Neuronal stem cell (in vitro differentiated cells): ENCODE results near the gene GPRIN3.

ENCODE experiments used
- DNase-seq: peaks from one replicate; pipeline ENCODE4 v3.0.0-alpha.2; 2013; ENCODE audit warnings: low spot score
- H2AFZ ChIP-seq: one replicate; pipeline ENCODE4 v1.6.1; 2013; ENCODE audit warnings: mild to moderate bottlenecking, low read length, inconsistent platforms
- H2AK5ac ChIP-seq: 2 replicates; pipeline ENCODE4 v1.6.1; 2013; ENCODE audit warnings: low read depth, mild to moderate bottlenecking, inconsistent platforms, low read length, moderate library complexity, mixed read lengths
- H2BK120ac ChIP-seq: 2 replicates; pipeline ENCODE4 v1.6.1; 2013; ENCODE audit warnings: low read depth, mild to moderate bottlenecking, inconsistent platforms, low read length, moderate library complexity, mixed read lengths
- H2BK12ac ChIP-seq: one replicate; pipeline ENCODE4 v1.6.1; 2013; ENCODE audit warnings: low read length, inconsistent platforms
- H2BK15ac ChIP-seq: 2 replicates; pipeline ENCODE4 v1.6.1; 2013; ENCODE audit warnings: mild to moderate bottlenecking, low read length, inconsistent platforms, mixed read lengths
- H2BK5ac ChIP-seq: one replicate; pipeline ENCODE4 v1.6.1; 2013; ENCODE audit warnings: inconsistent platforms, mild to moderate bottlenecking, low read length, moderate library complexity
- H3K14ac ChIP-seq: one replicate; pipeline ENCODE4 v1.6.1; 2013; ENCODE audit warnings: low read length, inconsistent platforms
- H3K18ac ChIP-seq: 2 replicates; pipeline ENCODE4 v1.6.1; 2013; ENCODE audit warnings: low read length, inconsistent platforms
- H3K23ac ChIP-seq: 2 replicates; pipeline ENCODE4 v1.6.1; 2013; ENCODE audit warnings: low read depth, mild to moderate bottlenecking, mixed read lengths, low read length, inconsistent platforms; ENCODE audit not compliant: poor library complexity
- H3K27ac ChIP-seq: replicated peaks from 3 replicates; pipeline ENCODE4 v1.5.1; 2013; ENCODE audit warnings: low read length, inconsistent platforms
- H3K27me3 ChIP-seq, 3 experiments: 2 replicates each; pipeline ENCODE4 v1.6.1; 2013; ENCODE audit warnings: low read length in 3 of 3, mild to moderate bottlenecking in 2 of 3, inconsistent platforms in 1 of 3, low read depth in 1 of 3, mixed read lengths in 1 of 3, moderate library complexity in 1 of 3; ENCODE audit not compliant: control insufficient read depth in 3 of 3, insufficient read depth in 3 of 3
- H3K36me3 ChIP-seq, 2 donors: replicated peaks in 1 of 2; 2 replicates each; pipeline ENCODE4 v1.6.1; 2013; ENCODE audit warnings: low read length in 2 of 2; ENCODE audit not compliant: control insufficient read depth in 2 of 2, insufficient read depth in 2 of 2
- H3K4ac ChIP-seq: 2 replicates; pipeline ENCODE4 v1.6.1; 2013; ENCODE audit warnings: inconsistent platforms, mild to moderate bottlenecking, low read length, moderate library complexity
- H3K4me1 ChIP-seq, 2 donors: 1 replicate in 1 of 2; 2 replicates in 1 of 2; pipeline ENCODE4 v1.6.1; 2013; ENCODE audit warnings: low read length in 2 of 2, low read depth in 1 of 2; ENCODE audit not compliant: control insufficient read depth in 2 of 2, insufficient read depth in 1 of 2
- H3K4me2 ChIP-seq: one replicate; pipeline ENCODE4 v1.6.1; 2013; ENCODE audit warnings: mild to moderate bottlenecking, low read length, inconsistent platforms; ENCODE audit not compliant: insufficient read depth, poor library complexity, severe bottlenecking
- H3K4me3 ChIP-seq, 2 donors: 2 replicates each; pipeline ENCODE4 v1.5.1; 2013; ENCODE audit warnings: low read length in 2 of 2, mild to moderate bottlenecking in 2 of 2, inconsistent platforms in 1 of 2, moderate library complexity in 1 of 2
- H3K79me1 ChIP-seq: one replicate; pipeline ENCODE4 v1.6.1; 2013; ENCODE audit warnings: low read depth, mild to moderate bottlenecking, inconsistent platforms, low read length, moderate library complexity
- H3K9ac ChIP-seq: one replicate; pipeline ENCODE4 v1.6.1; 2013; ENCODE audit warnings: mild to moderate bottlenecking, low read depth, low read length, inconsistent platforms; ENCODE audit not compliant: poor library complexity
- H3K9me3 ChIP-seq, 2 donors: replicated peaks in 1 of 2; 2 replicates each; pipeline versions ENCODE3 to v1.6.1; 2013; ENCODE audit warnings: low read length in 2 of 2, mild to moderate bottlenecking in 2 of 2, inconsistent platforms in 1 of 2, low read depth in 1 of 2, mixed read lengths in 1 of 2, moderate library complexity in 1 of 2; ENCODE audit not compliant: control insufficient read depth in 2 of 2, insufficient read depth in 1 of 2
- H4K8ac ChIP-seq: one replicate; pipeline ENCODE4 v1.6.1; 2013; ENCODE audit warnings: low read depth, mild to moderate bottlenecking, inconsistent platforms, low read length, moderate library complexity
- H4K91ac ChIP-seq: one replicate; pipeline ENCODE4 v1.6.1; 2013; ENCODE audit warnings: low read length, low read depth, mild to moderate bottlenecking, inconsistent platforms; ENCODE audit not compliant: poor library complexity
- WGBS, 2 donors: extraction: QIAGEN DNeasy Blood & Tissue Kit; methylation state at CpG; one replicate each; pipeline ENCODE4 v1.1.7; 2013; ENCODE audit warnings: missing lambda C conversion rate in 2 of 2, mixed read lengths in 1 of 2; ENCODE audit not compliant: insufficient read length in 2 of 2, insufficient replicate concordance in 1 of 2; ENCODE audit errors: extremely low coverage in 2 of 2; 5-methylcytosine and 5-hydroxymethylcytosine counted together

Gene GPRIN3

DNA sequence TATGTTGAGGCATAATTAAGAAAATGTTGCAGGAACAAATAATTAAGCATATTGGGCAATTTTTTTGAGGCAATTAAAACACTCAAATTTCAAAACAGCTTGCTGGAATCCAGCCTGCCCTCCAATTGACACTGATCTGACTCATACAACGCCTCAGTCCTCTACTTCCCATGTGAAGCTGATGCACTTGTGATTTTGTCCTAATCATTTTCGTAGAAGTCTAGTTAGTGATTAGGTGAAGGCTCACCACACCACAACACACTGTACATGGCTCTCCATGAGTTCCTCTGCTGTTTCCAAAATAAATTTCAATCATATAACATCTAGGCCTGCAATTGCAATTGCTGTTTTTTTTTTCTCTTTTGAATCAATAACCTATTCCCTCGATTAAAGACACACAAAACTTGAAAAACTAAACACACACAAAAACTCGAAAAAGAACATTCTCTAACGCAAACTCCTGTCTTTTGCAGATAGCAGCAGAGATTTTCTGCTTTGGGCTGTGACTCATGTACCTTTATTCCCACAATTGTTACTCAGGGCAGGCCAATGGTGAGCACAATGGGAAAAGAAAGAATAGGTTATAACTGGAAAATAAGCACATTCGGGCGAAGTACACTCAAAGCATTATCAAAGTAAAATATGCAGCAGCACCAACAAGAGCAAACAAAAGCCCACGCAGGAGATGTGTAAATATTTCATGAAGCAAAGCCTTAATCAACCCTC, 1.7 kb downstream of the GPRIN3 start:
- no peak overlapping the region for H2BK12ac ChIP-seq
- H3K9me3 ChIP-seq = no peaks in the 10 kb centered on the region
- H2AK5ac ChIP-seq = no peak overlapping the region
- H3K36me3 ChIP-seq = no peaks in the 10 kb centered on the region
- no peak overlapping the region for H2AFZ ChIP-seq
- 100% methylated on average over 2 of the region's 8 CpGs; no CpG with 5 or more reads in 1 of the 2 donors for WGBS, 2 donors
- no peak overlapping the region for H3K23ac ChIP-seq
- H3K9ac ChIP-seq = no peak overlapping the region
- H3K4me1 ChIP-seq = peaks cover 2% of the 10 kb centered on the region in 2 donors
- no peak overlapping the region for H4K91ac ChIP-seq
- H4K8ac ChIP-seq = no peak overlapping the region
- H2BK15ac ChIP-seq = no peak overlapping the region
- H3K14ac ChIP-seq = no peak overlapping the region
- DNase-seq = no peak
- H2BK5ac ChIP-seq = no peak overlapping the region
- H3K4me2 ChIP-seq = no peak overlapping the region
- H3K18ac ChIP-seq = no peak overlapping the region
- no peak overlapping the region for H3K27ac ChIP-seq
- no peaks in the 10 kb centered on the region for H3K79me1 ChIP-seq
- no peak overlapping the region for H3K4ac ChIP-seq
- H2BK120ac ChIP-seq = no peak overlapping the region
- no peak overlapping the region for H3K4me3 ChIP-seq
- peaks cover 0 to 38% (median 16%) of the 10 kb centered on the region in 3 experiments for H3K27me3 ChIP-seq

DNA sequence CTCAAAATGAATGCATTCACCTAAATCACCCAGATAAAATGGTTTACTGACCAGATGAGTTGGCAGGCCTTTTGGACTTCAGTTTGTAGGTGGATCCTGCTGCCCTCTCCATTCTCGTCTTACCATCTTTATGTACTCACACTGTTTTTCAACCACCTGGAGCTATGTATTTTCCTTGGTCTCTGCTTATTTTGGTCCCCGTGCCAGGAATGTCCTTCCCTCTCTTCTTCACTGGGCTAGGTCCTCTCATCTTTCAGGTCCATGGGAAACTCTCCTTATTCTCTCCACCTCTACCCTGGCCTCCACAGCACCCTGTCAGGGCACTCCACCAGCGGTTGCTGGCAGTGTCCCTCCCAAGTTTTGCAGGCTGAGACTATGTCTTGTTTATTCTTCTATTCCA, 2.6 kb downstream of the GPRIN3 start:
- no peak overlapping the region for H3K4me2 ChIP-seq
- H3K9me3 ChIP-seq = no peaks in the 10 kb centered on the region
- H3K36me3 ChIP-seq = no peaks in the 10 kb centered on the region
- peak overlapping the region in 1 of 2 donors; percentile 60 for H3K4me3 ChIP-seq
- H3K23ac ChIP-seq = no peak overlapping the region
- WGBS, 2 donors = no CpG with 5 or more reads among the region's 3 CpGs
- H2AFZ ChIP-seq = no peak overlapping the region
- no peak overlapping the region for H2BK15ac ChIP-seq
- H3K27me3 ChIP-seq = peaks cover 0 to 38% (median 16%) of the 10 kb centered on the region in 3 experiments
- no peak overlapping the region for H3K18ac ChIP-seq
- H4K91ac ChIP-seq = no peak overlapping the region
- H3K27ac ChIP-seq = no peak overlapping the region
- H2BK5ac ChIP-seq = no peak overlapping the region
- DNase-seq = no peak
- no peak overlapping the region for H3K4ac ChIP-seq
- H2BK120ac ChIP-seq = no peak overlapping the region
- H3K4me1 ChIP-seq = peaks cover 2% of the 10 kb centered on the region in 2 donors
- H2BK12ac ChIP-seq = no peak overlapping the region
- no peak overlapping the region for H2AK5ac ChIP-seq
- no peak overlapping the region for H3K14ac ChIP-seq
- no peak overlapping the region for H4K8ac ChIP-seq
- H3K9ac ChIP-seq = no peak overlapping the region
- H3K79me1 ChIP-seq = no peaks in the 10 kb centered on the region

DNA sequence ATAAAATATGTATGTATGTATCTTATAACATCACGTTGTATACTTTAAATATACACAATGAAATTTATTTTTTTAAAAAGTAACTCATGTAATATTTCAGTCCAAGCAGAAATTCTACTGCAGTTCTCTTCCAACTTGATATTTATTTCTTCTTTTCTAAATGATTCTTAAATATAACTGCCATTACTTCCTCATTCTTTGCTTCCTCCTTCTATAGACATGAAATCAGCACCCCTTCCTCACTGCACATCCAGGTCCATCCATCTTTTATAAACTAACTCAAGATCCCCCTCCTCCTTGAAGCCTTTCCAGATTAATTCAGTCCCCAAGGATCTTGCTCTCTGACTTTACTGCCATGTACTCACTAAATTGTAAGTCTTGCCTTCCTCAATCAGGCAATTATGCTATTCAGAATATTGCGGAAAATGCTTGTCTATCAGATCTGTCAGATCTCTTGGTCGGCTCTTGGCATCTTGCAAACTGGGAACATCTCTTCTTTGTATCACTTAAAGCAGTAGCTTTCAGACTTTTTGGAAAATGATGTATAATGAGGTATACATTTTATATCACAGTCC, 3.7 kb downstream of the GPRIN3 start:
- no peaks in the 10 kb centered on the region for H3K9me3 ChIP-seq
- H3K4me1 ChIP-seq = peaks cover 2% of the 10 kb centered on the region in 2 donors
- H3K18ac ChIP-seq = no peak overlapping the region
- H4K91ac ChIP-seq = no peak overlapping the region
- H3K36me3 ChIP-seq = no peaks in the 10 kb centered on the region
- H3K23ac ChIP-seq = no peak overlapping the region
- H2BK5ac ChIP-seq = no peak overlapping the region
- no peak overlapping the region for H2AFZ ChIP-seq
- no peak overlapping the region for H3K4me2 ChIP-seq
- no peak overlapping the region for H3K27ac ChIP-seq
- H2AK5ac ChIP-seq = no peak overlapping the region
- no CpG with 5 or more reads among the region's 3 CpGs for WGBS, 2 donors
- no peak overlapping the region for H3K14ac ChIP-seq
- H3K79me1 ChIP-seq = no peaks in the 10 kb centered on the region
- no peak overlapping the region for H2BK12ac ChIP-seq
- H2BK120ac ChIP-seq = no peak overlapping the region
- peaks cover 0 to 35% (median 16%) of the 10 kb centered on the region in 3 experiments for H3K27me3 ChIP-seq
- no peak for DNase-seq
- H3K4me3 ChIP-seq = no peak overlapping the region
- no peak overlapping the region for H3K4ac ChIP-seq
- H2BK15ac ChIP-seq = no peak overlapping the region
- H3K9ac ChIP-seq = no peak overlapping the region
- no peak overlapping the region for H4K8ac ChIP-seq

DNA sequence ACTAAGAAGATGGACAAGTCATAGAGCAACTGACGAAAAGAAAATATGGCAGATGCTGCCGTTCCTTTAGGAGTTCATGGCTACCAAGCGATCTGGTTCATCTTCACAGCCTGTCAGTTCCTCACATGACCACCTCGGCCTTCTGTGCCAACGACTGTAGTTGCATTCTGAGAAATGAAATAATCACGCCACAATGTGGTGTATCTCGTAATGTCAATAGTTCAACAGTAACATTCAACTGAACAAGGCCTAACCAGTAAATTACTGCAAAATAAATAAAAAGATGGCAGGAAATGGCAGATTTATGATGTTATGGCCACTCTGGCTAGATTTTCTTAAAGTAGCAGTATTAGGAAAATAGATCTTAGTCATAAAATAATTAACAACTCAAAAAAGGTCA, 4.4 kb downstream of the GPRIN3 start:
- no peak overlapping the region for H3K9ac ChIP-seq
- no peaks in the 10 kb centered on the region for H3K9me3 ChIP-seq
- H3K4me3 ChIP-seq = no peak overlapping the region
- H2BK5ac ChIP-seq = no peak overlapping the region
- H4K91ac ChIP-seq = no peak overlapping the region
- H2AFZ ChIP-seq = no peak overlapping the region
- H3K14ac ChIP-seq = no peak overlapping the region
- peaks cover 0 to 30% (median 16%) of the 10 kb centered on the region in 3 experiments for H3K27me3 ChIP-seq
- no peak overlapping the region for H2BK15ac ChIP-seq
- H2BK12ac ChIP-seq = no peak overlapping the region
- no peak overlapping the region for H2BK120ac ChIP-seq
- H3K27ac ChIP-seq = no peak overlapping the region
- WGBS, 2 donors = no CpG with 5 or more reads among the region's 7 CpGs
- H3K23ac ChIP-seq = no peak overlapping the region
- H3K36me3 ChIP-seq = no peaks in the 10 kb centered on the region
- no peaks in the 10 kb centered on the region for H3K79me1 ChIP-seq
- no peak overlapping the region for H2AK5ac ChIP-seq
- H4K8ac ChIP-seq = no peak overlapping the region
- H3K4ac ChIP-seq = no peak overlapping the region
- no peak overlapping the region for H3K18ac ChIP-seq
- H3K4me1 ChIP-seq = peaks cover 2% of the 10 kb centered on the region in 2 donors
- DNase-seq = no peak
- H3K4me2 ChIP-seq = no peak overlapping the region
